Activated CD8-positive, alpha-beta memory T cell treated with anti-CD3 and anti-CD28 coated beads, Interleukin-2, amount 10 ng/mL, durations not matched to agents 7 days and 5 days (primary cell): ENCODE data around the gene PLXND1. TPM values are rescaled to one million over a fixed set of nuclear protein-coding genes. Genes with fewer than 3 reads are reported as not detected.
"Not testable (repeated sequence)": the region's sequence is repeated elsewhere in the genome, so short reads cannot be mapped to it uniquely, and the experiment has no call there.

Experiments used
- ATAC-seq: fragments of 150-1000 bp; cut with Tn5 transposase; one replicate; pipeline ENCODE4 v1.10.0; 2021; ENCODE audit warnings: moderate library complexity
- CTCF ChIA-PET: fragments of 350-600 bp; sonication (Branson Sonifier 250); formaldehyde crosslinking; loops from one replicate; lab custom pipeline; 2021; ENCODE audit warnings: antibody characterized with exemption; lab: Charles Lee
- DNase-seq: peaks from one replicate; pipeline ENCODE4 v3.0.0-alpha.2; 2020
- H3K27ac Mint-ChIP-seq: one replicate; pipeline ENCODE4 v1.8.0; 2021; ENCODE audit warnings: mild to moderate bottlenecking, mixed read lengths
- H3K27me3 Mint-ChIP-seq: one replicate; pipeline ENCODE4 v1.8.0; 2021; ENCODE audit warnings: mixed read lengths
- H3K36me3 Mint-ChIP-seq: one replicate; pipeline ENCODE4 v1.8.0; 2021; ENCODE audit warnings: mild to moderate bottlenecking, mixed read lengths
- H3K4me1 Mint-ChIP-seq: one replicate; pipeline ENCODE4 v1.8.0; 2021; ENCODE audit warnings: mixed read lengths
- H3K4me3 Mint-ChIP-seq: one replicate; pipeline ENCODE4 v1.8.0; 2021; ENCODE audit warnings: mild to moderate bottlenecking, moderate library complexity, mixed read lengths
- H3K9me3 Mint-ChIP-seq: one replicate; pipeline ENCODE4 v1.8.0; 2022; ENCODE audit warnings: low read depth, mixed read lengths
- total RNA-seq, 2 experiments: library from RNA; stranded (reverse); gene quantifications; one replicate each; pipeline ENCODE4 v1.2.3, GENCODE V29; 2021

The PLXND1 gene, protein sequence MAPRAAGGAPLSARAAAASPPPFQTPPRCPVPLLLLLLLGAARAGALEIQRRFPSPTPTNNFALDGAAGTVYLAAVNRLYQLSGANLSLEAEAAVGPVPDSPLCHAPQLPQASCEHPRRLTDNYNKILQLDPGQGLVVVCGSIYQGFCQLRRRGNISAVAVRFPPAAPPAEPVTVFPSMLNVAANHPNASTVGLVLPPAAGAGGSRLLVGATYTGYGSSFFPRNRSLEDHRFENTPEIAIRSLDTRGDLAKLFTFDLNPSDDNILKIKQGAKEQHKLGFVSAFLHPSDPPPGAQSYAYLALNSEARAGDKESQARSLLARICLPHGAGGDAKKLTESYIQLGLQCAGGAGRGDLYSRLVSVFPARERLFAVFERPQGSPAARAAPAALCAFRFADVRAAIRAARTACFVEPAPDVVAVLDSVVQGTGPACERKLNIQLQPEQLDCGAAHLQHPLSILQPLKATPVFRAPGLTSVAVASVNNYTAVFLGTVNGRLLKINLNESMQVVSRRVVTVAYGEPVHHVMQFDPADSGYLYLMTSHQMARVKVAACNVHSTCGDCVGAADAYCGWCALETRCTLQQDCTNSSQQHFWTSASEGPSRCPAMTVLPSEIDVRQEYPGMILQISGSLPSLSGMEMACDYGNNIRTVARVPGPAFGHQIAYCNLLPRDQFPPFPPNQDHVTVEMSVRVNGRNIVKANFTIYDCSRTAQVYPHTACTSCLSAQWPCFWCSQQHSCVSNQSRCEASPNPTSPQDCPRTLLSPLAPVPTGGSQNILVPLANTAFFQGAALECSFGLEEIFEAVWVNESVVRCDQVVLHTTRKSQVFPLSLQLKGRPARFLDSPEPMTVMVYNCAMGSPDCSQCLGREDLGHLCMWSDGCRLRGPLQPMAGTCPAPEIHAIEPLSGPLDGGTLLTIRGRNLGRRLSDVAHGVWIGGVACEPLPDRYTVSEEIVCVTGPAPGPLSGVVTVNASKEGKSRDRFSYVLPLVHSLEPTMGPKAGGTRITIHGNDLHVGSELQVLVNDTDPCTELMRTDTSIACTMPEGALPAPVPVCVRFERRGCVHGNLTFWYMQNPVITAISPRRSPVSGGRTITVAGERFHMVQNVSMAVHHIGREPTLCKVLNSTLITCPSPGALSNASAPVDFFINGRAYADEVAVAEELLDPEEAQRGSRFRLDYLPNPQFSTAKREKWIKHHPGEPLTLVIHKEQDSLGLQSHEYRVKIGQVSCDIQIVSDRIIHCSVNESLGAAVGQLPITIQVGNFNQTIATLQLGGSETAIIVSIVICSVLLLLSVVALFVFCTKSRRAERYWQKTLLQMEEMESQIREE (N-terminal part only)
- 1 to 10 TPM; 1.1 to 3.0 TPM for total RNA-seq

DNA sequence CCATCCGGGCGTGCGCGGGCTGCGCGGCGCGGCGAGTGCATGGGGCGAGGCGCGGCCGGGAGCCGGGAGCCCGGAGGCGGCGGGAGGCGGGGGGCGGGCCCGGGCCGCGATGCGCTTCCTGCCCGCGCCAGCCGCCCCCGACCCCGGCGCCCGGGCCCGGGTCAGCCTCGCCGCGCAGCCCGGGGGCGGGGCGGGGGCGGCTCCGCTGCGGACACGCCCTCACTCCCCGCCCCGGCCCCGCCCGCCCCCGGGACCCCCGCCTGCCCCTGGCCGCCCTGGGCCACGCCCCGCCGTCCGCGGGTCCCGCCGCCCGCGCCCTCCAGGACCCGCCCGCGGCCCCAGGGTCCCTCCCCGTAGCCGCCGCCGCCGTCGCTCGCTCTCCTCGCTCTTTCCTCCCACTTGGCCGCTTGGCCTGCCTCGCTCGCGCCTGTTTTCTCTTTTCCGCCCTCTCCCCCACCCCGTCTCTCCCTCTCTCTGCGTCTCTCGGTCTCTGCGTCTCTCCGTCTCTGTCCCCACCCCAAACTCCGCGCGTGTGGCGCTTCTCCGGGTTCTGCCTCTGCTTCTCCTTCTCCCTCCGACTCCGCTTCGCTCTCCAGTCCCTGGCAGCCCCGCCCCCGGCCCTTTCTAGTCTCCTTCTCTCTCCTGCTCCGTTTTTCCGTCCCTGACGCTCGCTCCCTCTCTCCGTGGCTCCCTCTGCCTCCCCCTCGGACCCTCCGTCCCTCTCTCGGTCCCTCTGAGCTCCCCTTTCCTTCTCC lies at the start of gene PLXND1:
Gene PLXND1 (minus strand): TSS at position 41 of the 755 bp plus-strand sequence. CDS start 37 bp downstream, at position 4.
- H3K4me3 Mint-ChIP-seq, result peak within 1 kb of the TSS; percentile 76
- ATAC-seq (peak; percentile 63), DNase-seq (peak; percentile 45)
- peaks cover 65% of the 10 kb centered on the region for H3K27me3 Mint-ChIP-seq
- no peaks in the 10 kb centered on the region for H3K36me3 Mint-ChIP-seq
- no peaks in the 10 kb centered on the region for H3K9me3 Mint-ChIP-seq
- peaks cover 8% of the 10 kb centered on the region for H3K4me1 Mint-ChIP-seq
- CTCF ChIA-PET, result interaction anchor here (1.3 to 1.8 kb wide), 3 partner anchors 11 to 117 kb away, joined by 4 to 7 read pairs (median 4); no protein-coding TSS in a partner anchor
- no peak within 1 kb of the TSS for H3K27ac Mint-ChIP-seq

DNA sequence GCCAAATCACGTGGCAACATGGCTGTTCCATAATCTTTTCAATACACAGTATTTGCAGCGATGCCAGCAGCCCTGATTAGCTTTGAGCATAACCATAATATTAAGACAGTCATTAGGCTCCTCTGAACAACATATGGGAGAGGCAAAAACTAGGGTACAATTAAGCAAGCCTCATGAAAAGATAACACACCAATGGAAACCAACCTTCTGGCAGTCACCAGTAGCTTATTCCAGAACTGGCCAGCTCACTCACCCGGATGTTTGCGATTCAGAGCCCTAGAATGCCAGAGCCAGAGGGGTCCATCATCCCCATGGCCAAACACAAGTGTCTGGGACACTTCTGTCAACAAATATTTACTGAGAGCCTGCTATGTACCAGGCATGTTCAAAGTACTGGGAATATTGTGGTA lies 48.8 kb upstream of the PLXND1 start:
- CTCF ChIA-PET, result interaction anchor here (1.0 kb wide), 1 partner anchor 165 kb away, joined by 3 read pairs; no protein-coding TSS in a partner anchor
- H3K36me3 Mint-ChIP-seq, result peaks cover 1% of the 10 kb centered on the region
- H3K27ac Mint-ChIP-seq, result no peak overlapping the region
- no peak overlapping the region for H3K4me3 Mint-ChIP-seq
- H3K9me3 Mint-ChIP-seq, result no peaks in the 10 kb centered on the region
- ATAC-seq (no peak), DNase-seq (no peak)
- H3K4me1 Mint-ChIP-seq, result peaks cover 21% of the 10 kb centered on the region
- no peaks in the 10 kb centered on the region for H3K27me3 Mint-ChIP-seq

DNA sequence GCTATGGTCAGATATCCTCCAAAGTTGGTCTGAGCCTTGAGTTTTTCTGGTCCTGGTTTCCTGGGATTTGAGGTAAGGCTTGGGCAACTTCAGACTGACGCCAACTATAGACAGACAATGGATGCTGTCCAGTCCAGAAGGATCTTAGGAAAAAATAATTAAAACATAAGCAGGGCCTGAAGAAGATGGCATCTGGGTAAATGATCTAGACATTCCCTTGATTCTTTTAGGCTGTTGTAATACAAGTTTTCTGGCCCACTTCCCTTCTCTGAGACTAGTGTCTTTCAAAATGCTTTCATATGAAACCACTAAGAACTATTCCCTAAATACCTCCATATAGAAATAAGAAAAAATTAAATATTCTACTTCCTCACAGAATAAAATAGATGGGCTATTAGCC lies 47.7 kb upstream of the PLXND1 start:
- Mint-ChIP-seq H3K27me3 (no peaks in the 10 kb centered on the region), H3K9me3 (no peaks in the 10 kb centered on the region), H3K4me3 (no peak overlapping the region), H3K27ac (no peak overlapping the region), H3K36me3 (peaks cover 1% of the 10 kb centered on the region), H3K4me1 (peaks cover 21% of the 10 kb centered on the region)
- no peak for DNase-seq
- ATAC-seq, result no peak
- CTCF ChIA-PET, result interaction anchor here (0.6 to 0.7 kb wide), 2 partner anchors 109 to 171 kb away, joined by 3 read pairs; no protein-coding TSS in a partner anchor

DNA sequence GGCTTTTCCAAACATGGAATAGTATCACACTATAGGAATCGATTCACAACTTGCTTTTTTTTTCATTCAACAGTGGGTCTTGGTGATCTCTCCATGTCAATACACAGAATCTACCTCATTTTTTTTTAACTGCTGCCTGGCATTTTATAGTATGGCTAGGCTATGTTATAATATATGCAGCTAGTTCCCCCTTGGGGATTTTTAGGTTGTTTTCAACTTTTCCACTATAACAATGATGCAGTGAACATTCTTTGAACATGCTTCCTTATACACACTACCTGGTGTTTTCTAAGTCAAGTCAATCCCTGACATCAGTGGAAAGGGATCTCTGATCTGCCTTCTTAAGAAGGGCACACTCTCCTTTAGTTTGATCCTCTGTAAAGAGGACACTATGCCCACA lies 46.5 kb upstream of the PLXND1 start:
- DNase-seq, result no peak
- CTCF ChIA-PET, result no interaction called here
- H3K9me3 Mint-ChIP-seq, result no peaks in the 10 kb centered on the region
- H3K27me3 Mint-ChIP-seq, result peaks cover 4% of the 10 kb centered on the region
- no peak overlapping the region for H3K4me3 Mint-ChIP-seq
- ATAC-seq, result no peak
- no peaks in the 10 kb centered on the region for H3K36me3 Mint-ChIP-seq
- H3K4me1 Mint-ChIP-seq, result peaks cover 16% of the 10 kb centered on the region
- no peak overlapping the region for H3K27ac Mint-ChIP-seq

DNA sequence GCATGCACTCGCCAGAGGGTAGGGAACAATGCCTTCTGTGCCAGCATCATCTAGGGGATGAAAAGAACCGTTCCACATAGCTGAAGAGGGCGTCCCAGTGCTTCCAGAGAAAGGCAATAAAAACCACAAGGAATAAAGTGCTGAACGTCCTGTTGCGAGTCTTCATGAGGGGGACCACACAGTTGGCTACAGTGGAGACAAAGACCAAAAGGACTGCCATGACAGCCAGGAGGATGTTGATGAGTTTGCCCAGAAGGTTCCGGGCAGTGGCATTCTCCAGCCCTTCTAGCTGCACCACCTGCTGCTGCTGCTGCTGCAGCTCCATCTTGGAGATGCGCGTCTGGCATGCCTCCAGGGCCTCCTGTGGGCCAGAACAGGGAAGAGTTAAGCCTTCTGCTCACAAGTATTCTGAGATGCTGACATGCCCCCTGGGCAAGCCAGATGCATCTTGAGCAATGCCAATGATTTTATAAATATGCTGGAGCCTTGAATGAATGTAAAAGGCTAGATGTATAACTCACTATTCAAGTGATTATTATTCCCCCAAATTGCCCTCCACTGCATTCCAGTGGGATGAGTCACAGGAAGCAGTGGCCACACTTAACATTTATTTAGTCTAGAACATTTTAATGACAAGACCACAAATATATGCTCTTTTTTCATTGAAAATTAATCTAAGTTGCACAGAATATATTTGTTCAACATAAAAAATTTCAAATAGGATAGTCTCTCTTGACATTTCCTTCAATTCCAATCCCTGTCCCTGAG lies 45.1 kb upstream of the PLXND1 start:
- Mint-ChIP-seq H3K4me1 (peaks cover 2% of the 10 kb centered on the region), H3K36me3 (no peaks in the 10 kb centered on the region), H3K4me3 (no peak overlapping the region), H3K9me3 (no peaks in the 10 kb centered on the region), H3K27me3 (peaks cover 4% of the 10 kb centered on the region), H3K27ac (no peak overlapping the region)
- CTCF ChIA-PET, result no interaction called here
- no peak for DNase-seq
- no peak for ATAC-seq

DNA sequence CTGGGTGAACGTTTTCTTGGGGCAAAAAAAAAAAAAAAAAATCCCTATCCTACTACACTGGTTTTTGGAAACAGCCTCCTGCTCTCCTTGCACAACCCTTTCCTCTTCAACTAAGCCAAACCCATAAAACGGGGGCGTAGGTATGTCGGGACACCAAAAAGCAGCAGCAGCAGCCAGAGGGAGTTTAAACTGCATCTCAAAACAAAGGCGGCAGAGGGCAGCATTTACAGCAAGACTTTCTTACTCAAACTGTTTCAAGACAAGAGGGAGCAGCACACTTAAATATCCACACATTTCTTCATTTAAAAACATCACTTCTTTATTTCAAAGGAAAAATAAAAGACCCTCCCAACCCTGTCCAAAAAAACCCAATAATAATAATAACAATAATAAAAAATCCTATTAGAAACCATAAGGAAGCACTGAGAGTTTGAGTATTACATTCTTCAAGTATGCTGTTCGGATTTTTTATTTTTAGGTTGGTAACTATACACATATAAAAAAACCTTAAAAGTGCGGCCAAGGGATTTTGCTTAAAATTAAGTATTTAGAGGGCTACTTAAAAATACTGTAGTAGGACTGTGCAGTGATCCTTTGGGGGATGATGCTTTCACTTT lies 43.9 kb upstream of the PLXND1 start:
- DNase-seq (peak; percentile 78), ATAC-seq (peak; percentile 64)
- Mint-ChIP-seq H3K36me3 (no peaks in the 10 kb centered on the region), H3K27ac (no peak overlapping the region), H3K4me1 (peaks cover 2% of the 10 kb centered on the region), H3K27me3 (peaks cover 5% of the 10 kb centered on the region), H3K9me3 (no peaks in the 10 kb centered on the region), H3K4me3 (no peak overlapping the region)
- CTCF ChIA-PET, result interaction anchor here (0.7 to 1.9 kb wide), 9 partner anchors 8 to 680 kb away, joined by 3 to 6 read pairs (median 3); no protein-coding TSS in a partner anchor

DNA sequence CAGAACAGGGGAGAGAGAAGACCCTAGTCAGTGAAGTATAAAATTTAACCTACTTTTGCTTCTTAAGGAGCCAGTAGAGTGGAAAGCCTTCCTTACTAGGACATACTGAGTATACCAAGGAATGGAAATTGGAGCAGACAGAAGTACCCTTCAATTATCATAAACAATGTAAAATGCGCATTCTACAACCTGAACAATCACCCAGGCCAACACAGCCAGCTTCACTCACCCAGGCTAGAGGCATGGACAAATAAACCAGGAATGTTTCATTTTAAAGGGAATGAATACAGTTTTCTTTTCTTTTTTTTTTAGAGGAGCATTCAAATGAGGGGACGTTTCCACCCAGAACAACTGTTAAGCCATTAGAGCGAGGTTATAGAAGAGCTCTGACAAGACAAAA lies 41.9 kb upstream of the PLXND1 start:
- DNase-seq (no peak), ATAC-seq (no peak)
- Mint-ChIP-seq H3K27me3 (peaks cover 8% of the 10 kb centered on the region), H3K9me3 (no peaks in the 10 kb centered on the region), H3K27ac (no peak overlapping the region), H3K36me3 (no peaks in the 10 kb centered on the region), H3K4me1 (peaks cover 2% of the 10 kb centered on the region), H3K4me3 (no peak overlapping the region)
- CTCF ChIA-PET, result interaction anchor here (1.0 to 1.9 kb wide), 3 partner anchors 20 to 293 kb away, joined by 3 to 6 read pairs (median 4); no protein-coding TSS in a partner anchor

DNA sequence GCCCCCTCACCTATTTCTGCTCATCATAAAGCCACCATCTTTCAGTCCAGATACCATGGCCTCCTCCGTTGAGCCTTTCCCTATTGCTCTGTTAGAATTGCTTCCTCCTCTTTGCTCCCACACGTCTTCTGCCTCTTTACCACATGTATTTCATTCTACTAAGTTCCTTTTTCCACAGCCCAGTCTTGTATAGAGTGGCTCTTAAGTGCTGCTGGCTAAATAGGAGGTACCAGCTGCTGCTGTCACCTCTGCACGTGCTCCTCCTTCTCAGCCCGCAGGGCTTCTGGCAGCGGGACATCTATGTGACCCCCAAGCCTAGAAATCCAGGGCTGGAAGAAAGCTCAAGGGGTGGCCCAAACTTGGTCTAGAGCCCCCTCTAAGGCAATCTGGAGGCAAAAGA lies 38.8 kb upstream of the PLXND1 start:
- no peak for ATAC-seq
- no peaks in the 10 kb centered on the region for H3K36me3 Mint-ChIP-seq

DNA sequence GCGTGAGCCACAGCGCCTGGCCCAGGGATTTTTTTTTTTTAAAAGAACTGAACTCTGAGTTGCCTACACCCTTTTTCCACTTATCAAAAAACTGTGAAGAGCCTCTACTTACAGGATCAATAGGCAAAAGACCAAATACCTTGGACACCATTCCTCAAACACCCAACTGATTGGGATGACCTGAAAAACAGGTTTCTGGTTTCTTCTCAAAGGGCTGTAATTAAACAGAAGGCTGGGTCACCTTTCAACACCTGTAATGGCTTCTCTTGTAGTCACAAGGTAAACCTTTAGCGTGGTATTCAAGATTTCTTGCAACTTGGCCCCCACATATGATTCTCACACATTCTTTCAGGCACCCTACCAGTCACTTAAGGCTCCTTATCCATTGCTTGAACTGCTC lies 38.4 kb upstream of the PLXND1 start:
- Mint-ChIP-seq H3K36me3 (no peaks in the 10 kb centered on the region), H3K4me3 (no peak overlapping the region), H3K4me1 (no peaks in the 10 kb centered on the region), H3K9me3 (no peaks in the 10 kb centered on the region), H3K27me3 (peaks cover 8% of the 10 kb centered on the region), H3K27ac (no peak overlapping the region)
- no peak for DNase-seq
- CTCF ChIA-PET, result no interaction called here
- ATAC-seq, result no peak

More for the DNA sequence above, 38.8 kb upstream of the PLXND1 start:
- H3K4me3 Mint-ChIP-seq, result no peak overlapping the region
- no peaks in the 10 kb centered on the region for H3K9me3 Mint-ChIP-seq
- peaks cover 8% of the 10 kb centered on the region for H3K27me3 Mint-ChIP-seq
- CTCF ChIA-PET, result no interaction called here
- no peak overlapping the region for H3K27ac Mint-ChIP-seq
- peaks cover 2% of the 10 kb centered on the region for H3K4me1 Mint-ChIP-seq
- no peak for DNase-seq

DNA sequence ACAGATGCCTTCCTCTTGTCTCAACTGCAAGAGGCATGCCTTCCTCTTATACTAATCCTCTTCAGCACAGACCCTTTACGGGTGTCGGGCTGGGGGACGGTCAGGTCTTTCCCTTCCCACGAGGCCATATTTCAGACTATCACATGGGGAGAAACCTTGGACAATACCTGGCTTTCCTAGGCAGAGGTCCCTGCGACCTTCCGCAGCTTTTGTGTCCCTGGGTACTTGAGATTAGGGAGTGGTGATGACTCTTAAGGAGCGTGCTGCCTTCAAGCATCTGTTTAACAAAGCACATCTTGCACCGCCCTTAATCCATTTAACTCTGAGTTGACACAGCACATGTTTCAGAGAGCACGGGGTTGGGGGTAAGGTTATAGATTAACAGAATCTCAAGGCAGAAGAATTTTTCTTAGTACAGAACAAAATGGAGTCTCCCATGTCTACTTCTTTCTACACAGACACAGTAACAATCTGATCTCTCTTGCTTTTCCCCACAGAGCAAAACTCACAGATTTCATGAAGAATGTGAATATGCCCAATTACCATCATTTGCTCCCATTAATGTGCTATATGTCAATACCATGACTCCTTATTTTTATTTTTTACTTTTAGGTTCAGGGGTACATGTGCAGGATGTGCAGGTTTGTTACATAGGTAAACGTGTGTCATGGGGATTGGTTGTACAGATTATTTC lies 35.2 kb upstream of the PLXND1 start:
- H3K4me1 Mint-ChIP-seq, DNase-seq: not testable (repeated sequence)

DNA sequence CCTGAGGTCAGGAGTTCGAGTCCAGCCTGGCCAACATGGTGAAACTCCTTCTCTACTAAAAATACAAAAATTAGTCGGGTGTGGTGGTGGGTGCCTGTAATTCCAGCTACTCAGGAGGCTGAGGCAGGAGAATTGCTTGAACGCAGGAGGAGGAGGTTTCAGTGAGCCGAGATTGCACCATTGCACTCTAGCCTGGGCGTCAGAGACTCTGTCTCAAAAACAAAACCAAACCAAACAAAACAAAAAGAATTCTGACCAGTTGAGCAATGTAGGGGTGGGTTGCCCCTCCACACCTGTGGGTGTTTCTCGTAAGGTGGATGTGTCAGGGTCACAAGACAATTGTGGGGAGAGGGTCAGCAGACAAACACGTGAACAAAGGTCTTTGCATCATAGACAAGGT lies 34.5 kb upstream of the PLXND1 start:
- H3K36me3 Mint-ChIP-seq, H3K9me3 Mint-ChIP-seq, H3K4me3 Mint-ChIP-seq, CTCF ChIA-PET, H3K4me1 Mint-ChIP-seq, DNase-seq, ATAC-seq, H3K27ac Mint-ChIP-seq: not testable (repeated sequence)
- peaks cover 11% of the 10 kb centered on the region for H3K27me3 Mint-ChIP-seq

More for the DNA sequence above, 35.2 kb upstream of the PLXND1 start:
- H3K4me3 Mint-ChIP-seq, CTCF ChIA-PET, H3K9me3 Mint-ChIP-seq, H3K27ac Mint-ChIP-seq, ATAC-seq, H3K36me3 Mint-ChIP-seq: not testable (repeated sequence)
- peaks cover 11% of the 10 kb centered on the region for H3K27me3 Mint-ChIP-seq
